AG04450 (cell line): ENCODE results near the gene TMEM225B. TPM values are rescaled to one million over a fixed set of nuclear protein-coding genes. Genes with fewer than 3 reads are reported as not detected.

Source experiments
- CTCF ChIA-PET: fragments of 300-600, 350-600 bp; formaldehyde crosslinking; extraction: SDS; loops from one replicate; lab custom pipeline; 2022; ENCODE audit warnings: antibody characterized with exemption, inconsistent platforms; lab: Charles Lee
- POLR2A ChIA-PET: fragments of 350-600 bp; formaldehyde crosslinking; extraction: SDS; loops from one replicate; lab custom pipeline; 2021; ENCODE audit warnings: antibody characterized with exemption, inconsistent platforms; lab: Yijun Ruan, JAX
- DNase-seq: peaks from one replicate; pipeline ENCODE4 v3.0.0-alpha.2; 2011; ENCODE audit warnings: low read depth, low spot score
- H3K27ac ChIP-seq: one replicate; pipeline ENCODE4 v1.5.1; 2012; ENCODE audit warnings: low read depth, low read length, control low read depth
- H3K27me3 ChIP-seq: one replicate; pipeline ENCODE4 v1.6.0; 2012; ENCODE audit warnings: low read length; ENCODE audit not compliant: control insufficient read depth, insufficient read depth
- H3K4me3 ChIP-seq: 2 replicates; pipeline ENCODE4 v1.5.1; 2011; ENCODE audit warnings: mild to moderate bottlenecking, low read depth, low read length, control low read depth
- H3K9me3 ChIP-seq: 2 replicates; pipeline ENCODE4 v1.5.1; 2012; ENCODE audit warnings: low read length; ENCODE audit not compliant: control insufficient read depth, insufficient read depth
- CTCF ChIP-seq: IDR thresholded peaks from 2 replicates; pipeline ENCODE4 v1.5.1; 2011; ENCODE audit warnings: low read depth, low read length, control low read depth, inconsistent platforms
- polyA plus RNA-seq: library from polyadenylated mRNA; depleted of rRNA; stranded (reverse); fragments of >200 nt; gene quantifications from 2 replicates; pipeline ENCODE4 v1.2.3, GENCODE V29; 2011

Gene TMEM225B
- polyA plus RNA-seq, 1 experiment, result 0.72 TPM

GRCh38 chr7:99642027-99642426 is 44.0 kb downstream of the TMEM225B start:
- Histone ChIP-seq H3K4me3 (no peak overlapping the region), H3K9me3 (no peaks in the 10 kb centered on the region; the same call in 1 of the 2 replicates), H3K27me3 (no peaks in the 10 kb centered on the region), H3K27ac (no peak overlapping the region)
- DNase-seq, result no peak
- TF ChIP-seq CTCF, result no peak
- ChIA-PET CTCF (no interaction called here), POLR2A (no interaction called here)

DNA sequence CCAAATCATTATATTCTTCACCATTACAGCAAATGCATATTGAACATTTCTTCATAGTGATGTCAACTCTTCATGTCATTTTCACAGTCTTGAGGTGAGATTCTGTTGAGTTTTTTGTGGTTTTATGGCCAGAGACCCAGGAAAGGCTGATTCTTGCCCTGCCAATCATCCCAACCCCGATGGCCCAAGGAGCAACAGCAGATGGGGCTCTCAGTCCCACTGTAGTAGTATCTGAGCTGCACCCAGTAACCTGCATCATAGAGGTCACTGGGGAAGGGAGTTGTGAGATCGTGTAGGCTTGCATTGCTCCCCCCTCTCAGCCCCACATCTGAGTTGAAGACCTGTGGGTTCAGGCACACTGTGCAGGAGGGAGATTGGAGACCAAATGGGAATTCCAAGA is 45.4 kb downstream of the TMEM225B start:
- CTCF ChIA-PET, result no interaction called here
- no peaks in the 10 kb centered on the region; the same call in 1 of the 2 replicates for H3K9me3 ChIP-seq
- no peaks in the 10 kb centered on the region for H3K27me3 ChIP-seq
- TF ChIP-seq CTCF, result no peak
- H3K4me3 ChIP-seq, result no peak overlapping the region
- no peak for DNase-seq
- H3K27ac ChIP-seq, result no peak overlapping the region
- POLR2A ChIA-PET, result no interaction called here

GRCh38 chr7:99644431-99644830 is 46.4 kb downstream of the TMEM225B start:
- CTCF ChIA-PET, result no interaction called here
- H3K9me3 ChIP-seq, result no peaks in the 10 kb centered on the region; the same call in 1 of the 2 replicates
- no peaks in the 10 kb centered on the region for H3K27me3 ChIP-seq
- H3K4me3 ChIP-seq, result no peak overlapping the region
- POLR2A ChIA-PET, result no interaction called here
- no peak for DNase-seq
- TF ChIP-seq CTCF, result no peak
- no peak overlapping the region for H3K27ac ChIP-seq

- no peak for TF ChIP-seq CTCF
- POLR2A ChIA-PET, result no interaction called here
- DNase-seq, result no peak
- H3K27ac ChIP-seq, result no peak overlapping the region
- no peaks in the 10 kb centered on the region; the same call in 1 of the 2 replicates for H3K9me3 ChIP-seq
- CTCF ChIA-PET, result no interaction called here
- no peaks in the 10 kb centered on the region for H3K27me3 ChIP-seq
- no peak overlapping the region for H3K4me3 ChIP-seq
Observed at GRCh38 chr7:99645590-99645989, 47.5 kb downstream of the TMEM225B start.

- no peak overlapping the region for H3K27ac ChIP-seq
- no peaks in the 10 kb centered on the region; the same call in 1 of the 2 replicates for H3K9me3 ChIP-seq
- ChIA-PET CTCF (no interaction called here), POLR2A (no interaction called here)
- H3K4me3 ChIP-seq, result no peak overlapping the region
- TF ChIP-seq CTCF, result no peak
- no peak for DNase-seq
- H3K27me3 ChIP-seq, result no peaks in the 10 kb centered on the region
Observed at GRCh38 chr7:99648843-99649242, 50.8 kb downstream of the TMEM225B start.
